NCI-H2227 treated with DMSO at 0.1 percent for 48 hours (cell line): ENCODE measurements around the gene LPAR1.

ENCODE experiments used
- DNase-seq: peaks from one replicate; lab custom pipeline; 2025; lab: John Stamatoyannopoulos, UW

Gene LPAR1

DNA sequence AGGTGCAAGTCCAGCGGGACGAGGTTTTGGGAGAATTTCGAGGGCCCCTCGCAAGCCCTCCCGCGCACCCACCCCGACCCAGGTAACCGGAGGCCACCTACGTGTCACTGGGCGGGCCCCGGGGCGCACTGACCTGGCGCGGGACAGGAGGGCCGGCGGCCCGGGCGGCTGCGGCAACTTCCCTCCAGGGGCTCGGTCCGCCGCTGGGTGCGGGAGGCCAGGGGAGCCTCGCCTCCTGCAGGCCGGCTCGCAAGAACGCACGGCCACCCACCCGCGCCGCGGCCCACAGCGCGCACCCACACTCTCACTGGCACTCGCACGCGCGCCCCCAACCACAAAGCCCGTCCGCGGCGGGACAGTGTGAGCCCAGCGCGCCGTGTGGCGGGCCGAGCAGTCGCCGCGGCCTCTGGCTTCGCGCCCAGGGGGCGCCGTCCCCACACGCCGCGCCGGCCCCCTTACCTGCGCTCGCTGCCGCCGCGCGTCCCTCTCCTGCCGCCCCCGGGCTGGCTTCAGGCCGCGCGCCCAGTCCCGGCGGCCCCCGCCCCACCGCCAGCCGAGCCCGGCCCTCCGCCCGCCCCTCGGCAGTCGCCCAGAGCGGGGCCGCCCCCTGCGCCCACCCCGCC lies 451 bp downstream of the LPAR1 start:
- no peak for DNase-seq

DNA sequence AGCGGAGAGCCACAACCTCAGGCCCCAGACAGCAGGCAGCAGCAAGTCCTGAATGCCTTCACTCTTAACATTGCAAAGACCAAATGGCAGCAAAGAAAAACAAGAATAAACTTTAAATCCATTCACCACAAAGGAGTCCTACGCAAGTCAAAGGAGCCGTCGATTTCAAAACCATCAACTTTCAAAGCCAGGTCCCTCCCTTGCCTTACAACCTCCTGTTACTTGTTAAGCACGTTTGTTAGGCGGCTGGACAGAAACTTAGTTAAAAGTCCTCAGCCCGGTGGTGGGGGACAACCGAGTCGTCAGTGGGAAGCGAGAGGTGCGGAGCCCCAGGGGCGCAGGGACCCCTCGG lies 938 bp downstream of the LPAR1 start:
- no peak for DNase-seq

DNA sequence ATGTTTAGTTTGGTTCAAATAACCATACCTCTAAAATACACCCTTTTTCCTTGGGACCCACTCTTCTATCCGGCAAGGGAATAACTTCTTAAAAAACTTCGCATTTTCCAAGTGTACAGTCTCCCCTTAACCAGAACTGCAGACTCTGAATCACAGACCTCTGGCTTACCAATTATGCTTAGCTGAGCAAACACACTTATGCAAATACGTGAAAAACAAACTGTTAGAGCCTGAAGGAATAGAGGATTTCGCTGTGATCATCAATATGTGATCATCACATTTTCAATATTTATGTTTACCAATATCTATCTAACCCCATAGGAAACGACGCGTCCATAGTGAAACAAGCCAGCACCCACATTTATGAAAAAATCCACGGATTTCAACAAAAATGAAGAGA lies 1.3 kb downstream of the LPAR1 start:
- DNase-seq: no peak

DNA sequence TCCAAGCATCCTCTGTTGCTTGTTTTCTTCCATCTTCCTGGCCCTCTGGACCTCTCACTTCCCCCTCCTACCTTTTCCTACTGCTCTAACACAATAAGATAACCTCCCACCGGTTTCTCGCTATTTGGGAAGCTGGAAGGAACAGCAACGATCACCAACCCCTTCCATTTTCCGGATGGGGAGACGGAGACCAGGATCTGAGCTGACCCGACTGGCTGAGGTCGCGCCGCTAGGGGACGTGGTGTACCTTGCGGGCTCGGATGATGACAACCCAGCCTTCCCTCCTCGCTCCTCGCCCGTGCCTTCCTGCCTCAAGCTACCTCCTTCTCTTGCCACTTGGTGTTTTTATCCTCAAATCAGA lies 1.9 kb downstream of the LPAR1 start:
- DNase-seq: no peak

DNA sequence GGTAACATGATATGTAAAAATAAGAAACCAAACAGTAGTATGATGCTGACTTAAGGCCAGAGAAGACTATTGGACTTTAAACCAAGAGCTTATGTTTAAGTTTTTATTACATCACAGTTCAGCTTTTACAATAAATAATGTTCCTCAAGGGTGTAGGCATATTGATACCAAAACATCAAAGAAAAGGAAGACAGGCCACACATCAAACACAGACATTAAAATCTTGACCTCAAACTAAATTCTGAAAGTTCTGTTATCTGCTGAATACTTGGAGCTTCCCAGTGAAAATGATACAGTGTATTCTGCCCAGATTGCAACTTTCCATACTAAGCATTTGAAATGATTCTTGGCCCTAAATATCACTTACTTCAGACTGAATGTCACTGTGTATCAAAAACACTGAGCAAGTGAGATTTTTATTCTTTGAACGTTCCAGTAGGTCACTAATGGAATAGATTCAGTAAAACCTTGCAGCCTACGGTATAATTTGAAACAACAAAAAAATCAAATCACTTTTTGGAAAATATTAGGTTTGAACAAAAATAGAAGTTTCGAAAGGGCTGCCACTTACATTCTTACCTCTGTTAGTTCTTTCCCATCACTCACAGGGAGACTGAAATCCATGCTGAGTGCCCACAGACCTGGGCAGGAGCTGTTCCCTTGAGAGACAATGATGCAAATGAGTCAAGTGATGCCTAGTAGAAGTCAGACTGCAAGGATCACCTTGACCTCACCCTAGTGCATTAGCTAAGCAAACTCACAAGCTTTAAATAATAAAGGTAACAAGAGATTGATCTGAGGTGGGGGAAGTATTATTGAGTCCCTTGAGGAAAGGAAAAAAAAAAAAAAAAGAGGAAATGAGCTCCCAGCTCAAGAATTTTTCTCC lies 2.5 kb downstream of the LPAR1 start:
- no peak for DNase-seq

DNA sequence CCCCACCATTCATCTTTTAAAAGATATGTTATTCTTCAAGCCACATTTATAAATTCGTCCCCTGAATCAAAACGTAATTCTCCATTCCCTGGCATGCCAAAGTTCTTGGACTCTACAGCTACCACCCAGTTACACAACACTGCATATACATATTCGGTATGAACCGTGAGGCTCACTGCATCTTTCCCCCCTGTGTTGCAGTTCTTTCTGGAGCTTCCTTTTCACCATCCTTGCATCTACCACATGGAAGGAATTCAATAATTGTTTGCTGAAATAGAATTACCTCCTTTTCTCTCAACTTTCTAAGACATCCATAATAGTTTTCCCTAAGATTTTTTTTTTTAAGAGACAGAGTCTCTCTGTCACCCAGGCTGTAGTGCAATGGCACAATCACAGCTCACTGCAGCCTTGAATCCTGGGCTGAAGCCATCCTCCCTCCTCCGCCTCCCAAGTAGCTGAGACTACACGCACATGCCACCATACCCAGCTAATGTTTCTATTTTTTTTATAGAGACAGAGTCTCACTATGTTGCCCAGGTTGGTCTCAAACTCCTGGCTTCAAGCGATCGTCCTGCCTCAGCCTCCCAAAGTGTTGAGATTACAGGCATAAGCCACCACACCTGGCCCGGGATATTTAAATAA lies 3.3 kb downstream of the LPAR1 start:
- no peak for DNase-seq

DNA sequence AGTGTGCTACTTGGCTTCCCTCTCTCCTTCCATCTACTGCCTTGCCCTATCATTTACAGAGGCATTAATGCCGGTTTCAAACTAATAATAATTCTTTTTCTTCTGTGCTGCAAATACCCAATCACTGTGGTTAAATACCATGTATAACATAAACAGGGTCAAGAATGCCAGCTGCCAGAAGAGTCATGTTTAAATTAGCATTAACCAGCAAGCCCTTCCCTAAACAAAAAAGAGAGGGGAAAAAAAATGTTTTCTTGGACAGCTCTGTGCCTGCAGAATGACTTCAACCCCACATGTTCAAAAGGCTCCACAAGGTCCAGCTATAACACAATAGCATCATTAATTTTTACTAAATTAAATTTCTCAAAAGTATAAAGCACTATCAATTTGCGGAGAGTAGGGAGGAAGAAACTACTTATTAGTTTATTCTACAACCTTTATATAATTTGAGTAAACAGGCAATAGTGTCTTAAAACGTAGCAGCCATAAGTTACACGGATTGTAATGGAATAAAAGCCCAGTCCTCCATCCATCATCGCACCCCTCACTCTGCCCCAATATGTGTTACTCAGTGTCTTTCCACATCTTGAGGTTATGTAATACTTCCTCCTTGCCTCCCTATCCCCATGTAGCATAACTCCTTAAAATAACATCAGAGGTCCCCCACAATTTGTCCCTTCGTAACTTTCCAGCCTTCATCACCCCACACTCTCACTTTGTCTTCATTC lies 3.9 kb downstream of the LPAR1 start:
- DNase-seq: no peak

DNA sequence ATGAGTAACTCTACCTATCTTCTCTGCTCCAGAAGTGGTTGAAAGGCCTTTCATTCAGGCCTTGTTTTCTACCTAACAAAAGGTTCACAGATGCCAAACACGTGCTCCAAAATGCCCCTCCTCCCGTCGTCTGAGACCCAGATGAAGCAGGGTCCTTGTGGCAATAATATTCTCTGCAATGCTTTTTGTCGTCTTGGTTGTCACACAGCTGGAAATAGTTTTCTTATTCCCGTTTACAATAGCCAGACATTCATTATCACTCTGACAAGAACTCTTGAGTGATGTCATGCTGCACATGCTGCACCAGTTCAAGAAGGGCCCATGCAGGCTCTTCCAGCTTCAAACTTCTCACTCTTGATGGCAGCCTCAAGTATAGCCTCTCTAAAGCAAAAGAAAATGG lies 7.8 kb downstream of the LPAR1 start:
- no peak for DNase-seq

DNA sequence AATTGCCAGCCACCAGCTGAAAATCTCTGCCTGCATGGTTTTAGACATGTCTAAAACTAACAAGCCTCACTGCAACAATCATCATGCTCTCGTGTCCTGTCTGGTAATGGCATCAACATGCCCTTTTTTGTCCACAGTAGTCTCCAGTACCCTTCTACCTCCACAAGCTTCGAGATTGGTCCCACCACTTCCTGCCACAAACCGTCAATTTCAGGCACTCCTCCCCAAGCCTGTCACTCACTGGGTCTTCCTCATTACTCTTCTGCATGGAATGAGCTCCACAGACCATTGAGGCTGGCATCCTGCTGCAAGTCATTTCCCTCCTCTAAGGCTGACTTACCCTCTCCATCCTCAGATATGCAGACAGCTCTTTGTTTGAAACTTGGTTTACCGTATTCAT lies 9.0 kb downstream of the LPAR1 start:
- no peak for DNase-seq

DNA sequence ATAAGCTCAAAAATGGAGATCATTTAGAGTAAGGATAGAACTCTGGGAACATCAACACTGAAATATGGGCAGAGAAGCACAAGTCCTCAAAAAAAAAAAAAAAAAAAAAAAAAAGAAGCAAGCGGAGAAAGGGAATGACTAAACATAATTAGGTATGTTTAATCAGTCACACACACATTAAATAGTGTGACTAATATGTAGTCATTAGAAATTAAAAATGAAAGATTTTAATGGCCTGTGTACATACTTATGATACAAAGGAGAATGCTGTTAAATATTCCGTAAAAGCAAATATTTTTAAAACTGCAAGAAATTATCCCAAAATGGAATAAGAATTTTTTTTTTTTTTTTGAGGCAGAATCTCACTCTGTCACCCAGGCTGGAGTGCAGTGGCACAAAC lies 10.5 kb downstream of the LPAR1 start:
- no peak for DNase-seq

DNA sequence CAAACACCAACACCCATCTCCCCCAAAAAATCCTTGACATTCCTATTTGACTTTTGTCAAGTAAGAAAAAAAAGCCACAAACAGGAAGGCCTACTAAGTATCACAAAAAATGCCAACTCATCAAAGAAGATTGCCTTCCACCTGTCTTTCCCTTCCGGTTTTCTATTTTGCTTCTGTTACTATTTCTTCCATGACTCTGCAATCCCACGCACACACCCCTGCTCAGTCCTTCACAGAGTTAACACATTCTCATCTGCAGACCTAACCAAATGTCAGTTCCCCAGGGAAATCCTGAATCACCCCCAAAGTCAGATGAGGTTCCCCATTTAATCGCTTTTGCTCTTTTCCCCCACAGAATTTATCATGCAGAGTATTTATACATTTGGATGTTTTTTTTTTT lies 15.1 kb downstream of the LPAR1 start:
- DNase-seq: no peak

DNA sequence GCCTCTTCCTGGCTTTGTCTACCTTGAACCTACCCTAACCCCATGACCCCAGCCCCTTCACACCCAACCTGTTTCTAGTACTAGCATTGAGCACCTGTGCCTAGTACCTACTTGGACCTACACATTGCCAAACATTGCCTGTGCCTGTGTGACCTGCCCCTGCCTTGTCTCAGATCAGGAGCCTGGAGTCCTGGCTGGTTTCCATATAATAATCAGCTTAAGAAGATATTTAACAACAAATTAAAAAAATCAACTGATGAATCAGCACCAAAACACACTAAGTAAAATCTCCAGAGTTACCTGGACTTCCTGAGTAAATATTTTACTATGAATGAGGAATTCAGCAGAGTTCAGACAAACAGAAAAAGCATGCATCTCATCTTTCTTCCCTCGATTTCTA lies 17.7 kb downstream of the LPAR1 start:
- DNase-seq: no peak

DNA sequence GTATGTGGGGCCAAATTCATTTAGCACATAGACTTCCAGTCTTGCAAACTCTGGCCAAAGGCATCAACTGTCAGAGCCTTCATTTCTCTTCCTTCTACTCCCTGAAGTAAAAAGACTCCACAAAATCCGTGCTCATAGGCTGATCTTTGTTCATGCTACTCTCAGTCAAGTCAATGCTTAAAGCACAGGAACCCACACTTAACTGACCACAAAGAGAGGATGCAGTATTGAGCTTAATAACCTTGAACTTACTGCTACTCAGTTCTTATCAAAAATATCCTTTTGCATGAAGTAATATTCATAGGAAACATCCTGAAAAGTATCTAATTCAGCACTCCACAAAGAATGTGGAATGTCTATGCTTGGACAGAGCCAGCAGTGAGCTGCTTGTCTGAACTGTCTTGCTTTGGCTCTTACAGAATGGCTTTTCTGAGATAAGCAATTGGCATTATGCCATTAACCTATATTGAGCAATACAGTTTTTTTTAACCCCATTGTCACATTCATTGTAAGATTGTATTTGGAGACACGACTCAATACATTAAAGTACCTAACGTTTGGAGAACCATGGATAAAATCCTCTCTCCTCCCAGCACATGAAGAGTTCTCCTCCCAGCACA lies 21.7 kb downstream of the LPAR1 start:
- DNase-seq: no peak

DNA sequence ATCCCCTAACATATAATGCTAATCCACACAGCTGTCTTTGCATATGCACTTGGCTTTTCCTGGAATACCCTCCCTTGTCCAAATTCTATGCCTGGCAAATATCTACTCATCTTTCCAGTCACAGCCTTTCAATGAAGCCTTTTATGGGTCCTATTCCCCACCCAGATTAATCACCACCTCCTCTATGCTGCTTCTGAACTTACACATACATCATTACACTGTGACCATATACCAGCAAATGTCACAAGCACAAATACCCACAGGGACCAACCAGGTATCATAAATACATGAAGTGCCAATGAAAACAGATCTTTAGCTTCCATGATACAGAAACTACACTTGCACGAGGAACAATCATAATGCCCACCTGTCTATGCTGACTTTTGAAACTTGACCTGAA lies 22.3 kb downstream of the LPAR1 start:
- DNase-seq: no peak

DNA sequence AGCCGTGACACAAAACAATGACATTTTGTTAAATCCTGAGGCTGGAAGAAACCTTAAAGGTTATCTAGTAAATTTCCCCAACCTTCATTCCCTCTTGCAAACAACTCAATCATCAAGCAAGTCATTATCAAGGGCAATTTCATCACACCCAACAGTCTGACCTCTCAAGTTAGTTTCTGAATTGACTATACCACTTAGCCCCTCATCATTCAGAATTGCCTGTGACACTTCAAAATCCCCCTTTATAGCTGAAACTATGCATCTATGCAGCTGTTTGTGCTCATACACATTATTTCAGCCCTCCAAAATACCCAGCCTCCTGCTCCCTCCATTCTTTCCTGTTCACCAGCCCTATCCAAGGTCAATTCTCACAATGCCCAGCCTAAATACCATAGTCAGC lies 24.6 kb downstream of the LPAR1 start:
- no peak for DNase-seq

DNA sequence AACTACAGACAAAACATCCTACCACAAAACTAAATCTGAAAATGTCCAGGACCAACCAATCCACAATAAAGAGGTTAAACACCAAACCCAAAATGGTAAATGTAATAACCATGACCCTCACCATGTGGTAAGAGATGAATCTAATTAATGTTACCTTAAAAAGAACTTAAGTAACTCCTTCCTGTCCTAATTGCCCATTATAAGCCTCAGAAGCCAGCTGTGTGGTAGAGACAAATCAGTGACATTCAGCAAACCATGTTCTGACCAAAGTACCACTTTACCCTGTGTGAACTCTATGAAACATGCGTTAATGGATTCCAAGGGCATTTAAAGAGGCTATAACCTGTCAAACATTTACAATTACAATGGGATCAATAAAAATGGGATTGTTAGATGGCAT lies 25.0 kb downstream of the LPAR1 start:
- no peak for DNase-seq

DNA sequence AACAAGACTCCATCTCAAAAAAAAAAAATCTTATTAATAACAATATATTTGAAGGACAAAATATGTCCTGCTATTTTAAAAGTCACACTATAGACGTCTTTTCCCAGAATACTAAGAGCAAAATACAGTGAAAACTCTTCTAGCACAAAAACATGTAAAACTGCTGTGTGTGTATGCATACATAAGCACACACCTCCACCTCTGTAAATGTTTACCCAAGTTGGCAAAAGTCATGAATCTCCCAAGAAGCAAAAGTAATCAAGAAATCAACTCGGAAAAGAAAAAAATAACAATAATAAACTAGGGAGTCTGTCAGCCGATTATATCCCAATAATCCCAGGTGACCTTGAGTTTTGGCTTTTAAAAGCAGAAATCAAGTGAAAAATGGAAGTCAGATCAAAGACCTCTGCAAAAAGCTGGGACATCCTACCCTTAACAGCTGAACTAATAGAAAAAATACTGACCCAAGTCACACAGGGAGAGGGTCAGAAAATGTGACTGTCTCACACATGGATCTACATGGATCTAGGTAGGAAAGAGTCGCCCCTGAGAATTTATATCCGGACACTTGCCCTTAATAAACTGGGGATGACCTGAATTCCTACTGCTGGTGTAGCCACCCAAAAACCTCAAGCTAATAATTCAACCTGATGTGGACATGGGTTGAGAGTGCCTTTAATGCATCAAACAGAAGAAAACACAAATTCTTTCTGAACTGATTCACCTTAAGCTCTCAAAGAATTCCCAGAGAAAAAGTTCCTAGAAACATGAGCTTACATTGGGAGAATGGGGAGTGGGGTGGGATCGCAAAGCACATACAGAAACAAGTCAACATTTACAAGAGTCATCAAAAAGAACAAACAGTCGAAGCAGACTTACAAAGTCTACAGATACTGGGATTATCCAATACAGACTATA lies 29.9 kb downstream of the LPAR1 start:
- no peak for DNase-seq

DNA sequence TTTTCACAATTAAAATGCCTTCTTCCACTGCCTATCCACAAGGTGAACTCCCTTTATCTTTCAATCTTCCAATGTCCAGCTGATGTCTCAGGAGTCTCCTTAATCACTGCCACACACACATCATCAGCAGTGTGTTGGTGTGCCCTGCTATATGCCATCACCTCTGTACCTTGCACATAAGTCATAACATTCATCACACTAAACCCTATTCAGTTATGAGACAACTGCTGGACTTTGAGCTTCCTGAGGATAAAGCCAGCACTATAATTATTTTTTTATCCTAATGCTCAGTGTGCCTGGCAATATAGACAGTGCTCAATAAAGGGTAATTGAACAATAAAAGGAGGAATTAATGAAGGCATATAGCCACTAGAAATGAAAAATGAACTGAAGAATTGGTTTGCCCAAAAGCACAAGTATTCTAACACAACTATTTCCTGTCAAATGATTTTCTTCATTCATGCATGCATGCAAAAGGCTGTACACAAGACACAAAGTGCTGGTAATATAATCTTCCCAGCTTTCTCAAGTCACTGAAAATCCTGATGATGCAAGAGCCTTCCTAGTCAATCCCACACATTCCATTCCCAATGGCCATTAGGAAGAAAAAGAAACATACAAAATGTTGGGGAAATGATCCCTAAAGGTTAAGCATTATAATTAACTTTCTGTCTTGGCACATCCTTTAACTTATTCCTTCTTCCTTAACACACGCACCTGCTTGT lies 32.4 kb downstream of the LPAR1 start:
- DNase-seq: no peak

DNA sequence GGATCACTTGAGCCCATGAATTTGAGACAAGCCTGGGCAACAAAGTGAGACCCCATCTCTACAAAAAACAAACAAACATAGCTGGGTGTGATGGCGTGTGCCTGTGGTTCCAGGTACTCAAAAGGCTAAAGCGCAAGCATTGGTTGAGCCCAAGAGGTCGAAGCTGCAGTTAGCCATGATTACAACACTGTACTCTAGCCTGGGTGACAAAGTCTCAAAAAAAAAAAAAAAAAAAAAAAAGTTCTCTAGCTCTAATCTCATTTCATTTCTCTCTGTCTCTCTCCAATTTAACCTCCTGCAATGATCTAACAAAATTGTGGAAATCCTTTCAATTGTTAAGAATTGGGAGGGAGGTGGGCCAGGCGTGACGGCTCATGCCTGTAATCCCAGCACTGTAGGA lies 33.3 kb downstream of the LPAR1 start:
- no peak for DNase-seq

DNA sequence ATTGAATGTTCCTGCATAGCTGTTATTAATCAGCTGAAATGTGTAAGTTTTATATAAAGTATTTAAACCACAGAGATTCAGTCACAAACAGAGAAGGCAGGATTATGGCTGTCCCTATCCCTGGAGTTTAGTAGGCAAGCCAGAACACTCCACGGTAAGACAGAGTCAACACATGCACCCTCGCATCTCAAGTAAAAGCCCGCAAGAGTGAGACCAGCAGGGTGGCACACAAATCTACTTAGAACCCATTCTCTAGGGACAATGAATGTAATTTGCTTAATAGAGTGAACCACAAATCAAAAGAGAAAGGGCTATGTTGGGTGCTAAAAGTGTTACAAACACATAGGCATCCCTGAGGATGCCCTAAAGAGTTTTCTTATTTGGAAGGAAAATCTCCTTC lies 35.1 kb downstream of the LPAR1 start:
- no peak for DNase-seq

DNA sequence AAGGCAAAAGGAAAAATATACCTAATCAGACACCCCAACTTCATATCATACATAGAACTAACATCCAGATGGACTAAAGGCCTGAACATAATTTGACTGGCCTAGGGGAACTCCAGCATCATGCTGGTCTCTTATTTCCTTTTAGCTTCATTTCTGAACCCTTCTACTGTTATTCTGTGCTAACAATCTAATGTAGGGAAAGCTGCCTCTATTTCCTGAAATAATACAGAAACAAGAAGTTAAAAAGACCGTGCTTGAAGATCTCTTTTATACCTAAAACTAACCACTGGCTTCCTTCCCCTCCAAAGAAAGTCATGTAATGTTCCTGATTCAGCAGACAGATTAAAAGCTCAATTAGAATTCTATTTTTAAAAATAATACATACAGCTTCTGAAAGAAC lies 36.7 kb downstream of the LPAR1 start:
- DNase-seq: no peak
